ENCODE results near the gene MYOG. TPM values are rescaled to one million over a fixed set of nuclear protein-coding genes. Genes with fewer than 3 reads are reported as not detected.
A peak's percentile ranks its signal among the peaks of the same experiment; 100 is the strongest.

Gene MYOG
- total RNA-seq, 4 donors from 2014 or later: 21.4 to 146 (median 73.1) TPM

- in situ Hi-C loops (cut with MboI; ENCODE audit: low sequenced_read_pairs in 4 of 4) (loop anchor here (5.0 to 10.0 kb wide), 2 partner anchors 99 to 101 kb away; no protein-coding TSS in a partner anchor), intact Hi-C loops (cut with DNase I; ENCODE audit: low total_unique reads) (loop anchor here (5.0 kb wide), 1 partner anchor 151 kb away; no protein-coding TSS in a partner anchor)
- Histone ChIP-seq H3K36me3 (no peaks in the 10 kb centered on the region), H3K27ac (no peak overlapping the region), H3K27me3 (no peaks in the 10 kb centered on the region), H3K9me3 (no peaks in the 10 kb centered on the region), H3K4me3 (no peak overlapping the region), H3K4me1 (peaks cover 6 to 9% of the 10 kb centered on the region in 2 donors)
- DNase-seq: peak in 1 of 2 donors; percentile 65
- ATAC-seq: peak in 1 of 2 donors; percentile 28
- TF ChIP-seq POLR2A (IDR thresholded peaks at IDR 0.05): no peak
- TF ChIP-seq CTCF (IDR thresholded peaks at IDR 0.05 in 4 of 5, conservative IDR thresholded peaks at IDR 0.05 in 1 of 5): no peak
Observed at GRCh38 chr1:203116091-203116820, 30.4 kb upstream of the MYOG start.

- Histone ChIP-seq H3K27ac (no peak overlapping the region), H3K4me1 (peaks cover 6 to 9% of the 10 kb centered on the region in 2 donors), H3K9me3 (no peaks in the 10 kb centered on the region), H3K27me3 (no peaks in the 10 kb centered on the region), H3K36me3 (no peaks in the 10 kb centered on the region), H3K4me3 (no peak overlapping the region)
- in situ Hi-C loops (cut with MboI; ENCODE audit: low sequenced_read_pairs in 4 of 4): loop anchor here in 1 of 4 donors (10.0 kb wide), 1 partner anchor 101 kb away; no protein-coding TSS in a partner anchor
- DNase-seq (no peak), ATAC-seq (no peak)
- intact Hi-C loops (cut with DNase I; ENCODE audit: low total_unique reads): no loop called here
- TF ChIP-seq CTCF (IDR thresholded peaks at IDR 0.05 in 4 of 5, conservative IDR thresholded peaks at IDR 0.05 in 1 of 5) (no peak), POLR2A (IDR thresholded peaks at IDR 0.05) (no peak)
Observed at GRCh38 chr1:203114202-203114601, 28.4 kb upstream of the MYOG start.

- in situ Hi-C loops (cut with MboI; ENCODE audit: low sequenced_read_pairs in 4 of 4) (loop anchor here in 1 of 4 donors (10.0 kb wide), 1 partner anchor 101 kb away; no protein-coding TSS in a partner anchor), intact Hi-C loops (cut with DNase I; ENCODE audit: low total_unique reads) (loop anchor here (1.0 kb wide), 1 partner anchor 11 kb away; no protein-coding TSS in a partner anchor)
- no peak for TF ChIP-seq CTCF (IDR thresholded peaks at IDR 0.05 in 4 of 5, conservative IDR thresholded peaks at IDR 0.05 in 1 of 5)
- no peak for TF ChIP-seq POLR2A (IDR thresholded peaks at IDR 0.05)
- Histone ChIP-seq H3K4me1 (peaks cover 4 to 7% of the 10 kb centered on the region in 2 donors), H3K9me3 (no peaks in the 10 kb centered on the region), H3K27ac (no peak overlapping the region), H3K36me3 (no peaks in the 10 kb centered on the region), H3K4me3 (no peak overlapping the region), H3K27me3 (no peaks in the 10 kb centered on the region)
- ATAC-seq: no peak
- DNase-seq: no peak
Observed at GRCh38 chr1:203113308-203113707, 27.5 kb upstream of the MYOG start.

- DNase-seq (no peak), ATAC-seq (no peak)
- H3K9me3 ChIP-seq: no peaks in the 10 kb centered on the region
- in situ Hi-C loops (cut with MboI; ENCODE audit: low sequenced_read_pairs in 4 of 4): loop anchor here in 1 of 4 donors (10.0 kb wide), 1 partner anchor 102 kb away; no protein-coding TSS in a partner anchor
- TF ChIP-seq CTCF (IDR thresholded peaks at IDR 0.05 in 4 of 5, conservative IDR thresholded peaks at IDR 0.05 in 1 of 5) (no peak), POLR2A (IDR thresholded peaks at IDR 0.05) (no peak)
- no peaks in the 10 kb centered on the region for H3K36me3 ChIP-seq
- no peak overlapping the region for H3K27ac ChIP-seq
- no peaks in the 10 kb centered on the region for H3K27me3 ChIP-seq
- intact Hi-C loops (cut with DNase I; ENCODE audit: low total_unique reads): no loop called here
- H3K4me3 ChIP-seq: no peak overlapping the region
- peaks cover 0 to under 1% of the 10 kb centered on the region in 2 donors for H3K4me1 ChIP-seq
Observed at GRCh38 chr1:203112475-203112874, 26.7 kb upstream of the MYOG start.
